SK-N-SH treated with all-trans-retinoic acid at 6 μM for 48 hours (cell line): ENCODE results near the gene PFKFB1.

Experiments
- BACH2 ChIP-seq: fragments of 250-450 bp; sonication (Bioruptor Pico); IDR thresholded peaks from 2 replicates; pipeline ENCODE4 v1.9.0; 2021; ENCODE audit warnings: mild to moderate bottlenecking, borderline replicate concordance
- GLIS3 ChIP-seq: fragments of 250-450 bp; sonication (Bioruptor Pico); IDR thresholded peaks from 2 replicates; pipeline ENCODE4 v1.5.0; 2020; ENCODE audit warnings: mild to moderate bottlenecking, moderate library complexity
- ISL1 ChIP-seq: fragments of 250-450 bp; sonication (Bioruptor Pico); IDR thresholded peaks from 2 replicates; pipeline ENCODE4 v2.1.2; 2022; ENCODE audit warnings: mild to moderate bottlenecking, moderate library complexity
- OSR1 ChIP-seq: fragments of 250-450 bp; sonication (Bioruptor Pico); IDR thresholded peaks from 2 replicates; pipeline ENCODE4 v1.8.0; 2022; ENCODE audit warnings: moderate library complexity, mild to moderate bottlenecking, inconsistent platforms
- PATZ1 ChIP-seq: fragments of 250-450 bp; sonication (Bioruptor Pico); IDR thresholded peaks from 2 replicates; pipeline ENCODE4 v1.8.0; 2020; ENCODE audit warnings: mild to moderate bottlenecking, moderate library complexity, borderline replicate concordance
- RARB ChIP-seq: fragments of 250-450 bp; sonication (Bioruptor Pico); IDR thresholded peaks from 2 replicates; pipeline ENCODE4 v1.8.0; 2021; ENCODE audit warnings: mild to moderate bottlenecking, moderate library complexity
- ZC3H10 ChIP-seq: fragments of 250-450 bp; sonication (Bioruptor Pico); IDR thresholded peaks from 2 replicates; pipeline ENCODE4 v1.5.1; 2021; ENCODE audit warnings: mild to moderate bottlenecking, moderate library complexity
- ZFP30 ChIP-seq: fragments of 450-650 bp; formaldehyde crosslinking; IDR thresholded peaks from 2 replicates; pipeline ENCODE4 v1.5.0; 2022; ENCODE audit warnings: mild to moderate bottlenecking, moderate library complexity
- ZNF70 ChIP-seq: fragments of 450-650 bp; formaldehyde crosslinking; IDR thresholded peaks from 2 replicates; pipeline ENCODE4 v1.5.0; 2020; ENCODE audit warnings: mild to moderate bottlenecking, moderate library complexity
- ZNF8 ChIP-seq: fragments of 450-650 bp; formaldehyde crosslinking; IDR thresholded peaks from 2 replicates; pipeline ENCODE4 v1.5.0; 2020; ENCODE audit warnings: mild to moderate bottlenecking, moderate library complexity
- TF ChIP-seq, protein P1 (sequence below): fragments of 250-450 bp; sonication (Bioruptor Pico); IDR thresholded peaks from 2 replicates; pipeline ENCODE4 v1.8.0; 2021; ENCODE audit warnings: low read depth, mild to moderate bottlenecking, moderate library complexity, borderline replicate concordance
- TF ChIP-seq, protein P2 (sequence below): fragments of 250-450 bp; sonication (Bioruptor Pico); IDR thresholded peaks from 2 replicates; pipeline ENCODE4 v1.5.1; 2020; ENCODE audit warnings: low read depth, mild to moderate bottlenecking, moderate library complexity

GRCh38 chrX:54933150-54933826 is 60.7 kb downstream of the PFKFB1 start:
- TF ChIP-seq GLIS3 (CRISPR knock-in tag) (no peak), ZC3H10 (CRISPR knock-in tag) (no peak), ISL1 (CRISPR knock-in tag) (no peak), ZNF70 (CRISPR knock-in tag) (no peak), ZNF8 (CRISPR knock-in tag) (no peak), BACH2 (no peak), OSR1 (no peak), RARB (CRISPR knock-in tag) (no peak), ZFP30 (no peak), PATZ1 (CRISPR knock-in tag) (no peak)
- TF ChIP-seq, protein P1, sequence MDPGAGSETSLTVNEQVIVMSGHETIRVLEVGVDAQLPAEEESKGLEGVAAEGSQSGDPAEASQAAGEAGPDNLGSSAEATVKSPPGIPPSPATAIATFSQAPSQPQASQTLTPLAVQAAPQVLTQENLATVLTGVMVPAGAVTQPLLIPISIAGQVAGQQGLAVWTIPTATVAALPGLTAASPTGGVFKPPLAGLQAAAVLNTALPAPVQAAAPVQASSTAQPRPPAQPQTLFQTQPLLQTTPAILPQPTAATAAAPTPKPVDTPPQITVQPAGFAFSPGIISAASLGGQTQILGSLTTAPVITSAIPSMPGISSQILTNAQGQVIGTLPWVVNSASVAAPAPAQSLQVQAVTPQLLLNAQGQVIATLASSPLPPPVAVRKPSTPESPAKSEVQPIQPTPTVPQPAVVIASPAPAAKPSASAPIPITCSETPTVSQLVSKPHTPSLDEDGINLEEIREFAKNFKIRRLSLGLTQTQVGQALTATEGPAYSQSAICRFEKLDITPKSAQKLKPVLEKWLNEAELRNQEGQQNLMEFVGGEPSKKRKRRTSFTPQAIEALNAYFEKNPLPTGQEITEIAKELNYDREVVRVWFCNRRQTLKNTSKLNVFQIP (CRISPR knock-in tag): no peak
- TF ChIP-seq, protein P2, sequence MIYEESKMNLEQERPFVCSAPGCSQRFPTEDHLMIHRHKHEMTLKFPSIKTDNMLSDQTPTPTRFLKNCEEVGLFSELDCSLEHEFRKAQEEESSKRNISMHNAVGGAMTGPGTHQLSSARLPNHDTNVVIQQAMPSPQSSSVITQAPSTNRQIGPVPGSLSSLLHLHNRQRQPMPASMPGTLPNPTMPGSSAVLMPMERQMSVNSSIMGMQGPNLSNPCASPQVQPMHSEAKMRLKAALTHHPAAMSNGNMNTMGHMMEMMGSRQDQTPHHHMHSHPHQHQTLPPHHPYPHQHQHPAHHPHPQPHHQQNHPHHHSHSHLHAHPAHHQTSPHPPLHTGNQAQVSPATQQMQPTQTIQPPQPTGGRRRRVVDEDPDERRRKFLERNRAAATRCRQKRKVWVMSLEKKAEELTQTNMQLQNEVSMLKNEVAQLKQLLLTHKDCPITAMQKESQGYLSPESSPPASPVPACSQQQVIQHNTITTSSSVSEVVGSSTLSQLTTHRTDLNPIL (CRISPR knock-in tag): no peak
